Neural progenitor cell (in vitro differentiated cells): ENCODE results near the gene UNCX. TPM values are rescaled to one million over a fixed set of nuclear protein-coding genes. Genes with fewer than 3 reads are reported as not detected.

Experiments used
- DNase-seq: peaks from one replicate; pipeline ENCODE4 v3.0.0-alpha.2; 2016; ENCODE audit warnings: low spot score
- H2AFZ ChIP-seq: fragments of 200-600 bp; sonication (generic); replicated peaks from 2 replicates; pipeline ENCODE4 v1.6.1; 2016; ENCODE audit warnings: antibody characterized with exemption
- H3F3A ChIP-seq: fragments of 200-600 bp; sonication (generic); 2 replicates; pipeline ENCODE4 v1.6.1; 2016; ENCODE audit warnings: antibody characterized with exemption, low read depth
- H3K27ac ChIP-seq: fragments of 200-600 bp; sonication (generic); 2 replicates; pipeline ENCODE4 v1.5.1; 2016; ENCODE audit warnings: mild to moderate bottlenecking
- H3K27me3 ChIP-seq: fragments of 200-600 bp; sonication (generic); 2 replicates; pipeline ENCODE4 v1.6.1; 2016; ENCODE audit warnings: mild to moderate bottlenecking, moderate library complexity
- H3K36me3 ChIP-seq: fragments of 200-600 bp; sonication (generic); 2 replicates; pipeline ENCODE4 v1.5.1; 2016
- H3K4me1 ChIP-seq: fragments of 200-600 bp; sonication (generic); 2 replicates; pipeline ENCODE4 v1.6.1; 2016; ENCODE audit warnings: mixed run types
- H3K4me2 ChIP-seq: fragments of 200-600 bp; sonication (generic); 2 replicates; pipeline ENCODE4 v1.6.1; 2016
- H3K4me3 ChIP-seq: fragments of 200-600 bp; sonication (generic); 2 replicates; pipeline ENCODE4 v1.5.1; 2016
- H3K79me2 ChIP-seq: fragments of 200-600 bp; sonication (generic); 2 replicates; pipeline ENCODE4 v1.6.1; 2016; ENCODE audit warnings: low read depth
- H3K9ac ChIP-seq: fragments of 200-600 bp; sonication (generic); 2 replicates; pipeline ENCODE4 v1.6.1; 2016
- H3K9me3 ChIP-seq: fragments of 200-600 bp; sonication (generic); 2 replicates; pipeline ENCODE4 v1.5.1; 2016; ENCODE audit warnings: low read depth
- H4K20me1 ChIP-seq: fragments of 200-600 bp; sonication (generic); 2 replicates; pipeline ENCODE4 v1.6.1; 2016; ENCODE audit warnings: low read depth
- H3K27ac Mint-ChIP-seq: 3 replicates; pipeline ENCODE4 v1.8.0; 2021; ENCODE audit warnings: mixed read lengths
- H3K27me3 Mint-ChIP-seq: 2 replicates; pipeline ENCODE4 v1.8.0; 2022; ENCODE audit warnings: low read depth, mild to moderate bottlenecking, inconsistent platforms, moderate library complexity, mixed read lengths; ENCODE audit not compliant: insufficient read depth
- H3K36me3 Mint-ChIP-seq: 3 replicates; pipeline ENCODE4 v1.8.0; 2021; ENCODE audit warnings: mixed read lengths
- H3K4me1 Mint-ChIP-seq: 3 replicates; pipeline ENCODE4 v1.8.0; 2021; ENCODE audit warnings: mixed read lengths
- H3K4me3 Mint-ChIP-seq: 3 replicates; pipeline ENCODE4 v1.8.0; 2021; ENCODE audit warnings: mild to moderate bottlenecking, moderate library complexity, mixed read lengths
- H3K9me3 Mint-ChIP-seq: 3 replicates; pipeline ENCODE4 v1.8.0; 2020; ENCODE audit warnings: mixed read lengths
- CTCF ChIP-seq: fragments of 200-600 bp; sonication (generic); IDR thresholded peaks from 2 replicates; pipeline ENCODE4 v1.5.1; 2017; ENCODE audit warnings: antibody characterized with exemption, mild to moderate bottlenecking
- EZH2 ChIP-seq: fragments of 200-600 bp; sonication (generic); IDR thresholded peaks from 2 replicates; pipeline ENCODE4 v1.6.1; 2017; ENCODE audit warnings: antibody characterized with exemption, mild to moderate bottlenecking, moderate library complexity
- EZH2phosphoT487 ChIP-seq: fragments of 200-600 bp; sonication (generic); IDR thresholded peaks from 2 replicates; pipeline ENCODE4 v1.6.1; 2017; ENCODE audit warnings: antibody characterized with exemption
- total RNA-seq: library from RNA; depleted of rRNA; stranded (reverse); fragments of >200 nt; gene quantifications from 2 replicates; pipeline ENCODE4 v1.2.3, GENCODE V29; 2015; ENCODE audit warnings: low replicate concordance

Gene UNCX
- total RNA-seq, 1 donor from 2014 or later: not detected

- peaks cover 63% of the 10 kb centered on the region for H3K27me3 Mint-ChIP-seq
- H3K4me1 ChIP-seq: peaks cover 34% of the 10 kb centered on the region
- no peaks in the 10 kb centered on the region for H3K79me2 ChIP-seq
- no peak overlapping the region for H3K9ac ChIP-seq
- H3K27me3 ChIP-seq: peaks cover 100% of the 10 kb centered on the region
- H3K27ac Mint-ChIP-seq: no peak overlapping the region
- no peak overlapping the region for H3K27ac ChIP-seq
- peaks cover 81% of the 10 kb centered on the region for H3F3A ChIP-seq
- H2AFZ ChIP-seq: no peak overlapping the region
- no peaks in the 10 kb centered on the region for H3K9me3 Mint-ChIP-seq
- H3K4me3 ChIP-seq: peak overlapping the region; percentile 33
- no peaks in the 10 kb centered on the region for H3K36me3 Mint-ChIP-seq
- no peaks in the 10 kb centered on the region for H3K36me3 ChIP-seq
- H3K4me1 Mint-ChIP-seq: peaks cover 38% of the 10 kb centered on the region
- peak; percentile 89 for DNase-seq
- H3K4me2 ChIP-seq: peak overlapping the region; percentile 74
- no peaks in the 10 kb centered on the region for H3K9me3 ChIP-seq
- H3K4me3 Mint-ChIP-seq: peak overlapping the region; percentile 55
- TF ChIP-seq EZH2phosphoT487: no peak
- peak; percentile 36 for TF ChIP-seq EZH2
- H4K20me1 ChIP-seq: peaks cover 67% of the 10 kb centered on the region
Observed at GRCh38 chr7:1226186-1226901, 6.3 kb upstream of the UNCX start.

DNA sequence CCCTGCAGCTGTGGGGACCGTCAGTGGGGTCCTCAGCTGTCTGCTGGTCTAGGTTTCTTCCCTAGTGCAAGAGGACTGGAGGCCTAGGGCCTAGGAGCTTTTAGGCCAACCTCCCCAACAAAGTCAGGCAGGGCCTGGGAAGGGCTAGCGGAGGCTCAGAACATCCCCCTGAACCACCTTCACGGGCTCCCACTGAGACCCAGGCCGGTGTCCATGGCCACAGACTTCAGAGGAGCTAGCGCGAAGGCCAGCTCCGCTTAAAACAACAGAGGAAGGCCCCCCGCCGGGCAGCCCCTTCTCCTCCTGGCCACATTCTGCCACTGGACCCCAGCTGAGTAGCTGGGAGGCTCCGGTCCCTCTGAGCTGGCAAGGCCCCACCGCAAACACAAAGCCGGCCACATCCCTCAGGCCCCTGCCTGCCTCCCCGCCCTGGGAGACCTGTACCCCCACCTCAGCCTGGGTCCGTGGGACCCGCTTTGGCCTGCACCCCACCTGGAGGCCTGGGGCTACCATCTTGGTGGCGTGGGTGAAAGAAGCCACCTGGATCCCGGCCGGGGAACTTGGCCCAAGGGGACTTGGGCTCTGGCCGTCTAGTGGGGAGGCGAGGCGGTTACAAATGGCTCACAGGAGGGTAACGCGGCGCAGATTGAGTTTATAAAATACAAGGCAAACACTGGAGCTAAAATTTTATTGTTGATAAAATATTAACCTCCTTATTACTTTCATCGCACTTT, 5.4 kb upstream of the UNCX start:
- Histone ChIP-seq H3K36me3 (no peaks in the 10 kb centered on the region), H3K4me1 (peaks cover 34% of the 10 kb centered on the region), H3K9ac (no peak overlapping the region), H2AFZ (no peak overlapping the region), H3K4me3 (peak overlapping the region; percentile 33), H3K79me2 (no peaks in the 10 kb centered on the region), H3K4me2 (peak overlapping the region; percentile 74), H3K27me3 (peaks cover 100% of the 10 kb centered on the region), H3K9me3 (no peaks in the 10 kb centered on the region), H4K20me1 (peaks cover 73% of the 10 kb centered on the region), H3F3A (peaks cover 90% of the 10 kb centered on the region), H3K27ac (no peak overlapping the region)
- Mint-ChIP-seq H3K9me3 (no peaks in the 10 kb centered on the region), H3K36me3 (no peaks in the 10 kb centered on the region), H3K27ac (no peak overlapping the region), H3K27me3 (peaks cover 70% of the 10 kb centered on the region), H3K4me1 (peaks cover 42% of the 10 kb centered on the region), H3K4me3 (peak overlapping the region; percentile 52)
- DNase-seq: peak; percentile 64
- TF ChIP-seq CTCF: no peak
- TF ChIP-seq EZH2: peak; percentile 66
- TF ChIP-seq EZH2phosphoT487: peak; percentile 77

GRCh38 chr7:1227814-1228544, 4.7 kb upstream of the UNCX start:
- H3K9me3 ChIP-seq: no peaks in the 10 kb centered on the region
- Mint-ChIP-seq H3K27ac (no peak overlapping the region), H3K4me3 (peak overlapping the region; percentile 18), H3K9me3 (no peaks in the 10 kb centered on the region), H3K27me3 (peaks cover 69% of the 10 kb centered on the region), H3K36me3 (no peaks in the 10 kb centered on the region), H3K4me1 (peaks cover 42% of the 10 kb centered on the region)
- peaks cover 100% of the 10 kb centered on the region for H3K27me3 ChIP-seq
- H3F3A ChIP-seq: peaks cover 89% of the 10 kb centered on the region
- H3K27ac ChIP-seq: no peak overlapping the region
- H3K4me1 ChIP-seq: peaks cover 34% of the 10 kb centered on the region
- H4K20me1 ChIP-seq: peaks cover 75% of the 10 kb centered on the region
- DNase-seq: peak; percentile 55
- no peak overlapping the region for H2AFZ ChIP-seq
- H3K9ac ChIP-seq: no peak overlapping the region
- no peaks in the 10 kb centered on the region for H3K79me2 ChIP-seq
- no peaks in the 10 kb centered on the region for H3K36me3 ChIP-seq
- TF ChIP-seq EZH2phosphoT487 (peak; percentile 35), CTCF (no peak)
- H3K4me3 ChIP-seq: peak overlapping the region; percentile 9
- H3K4me2 ChIP-seq: peak overlapping the region; percentile 74
